ENCODE measurements around the gene PEAK1.
A peak's percentile ranks its signal among the peaks of the same experiment; 100 is the strongest.

Gene PEAK1

DNA sequence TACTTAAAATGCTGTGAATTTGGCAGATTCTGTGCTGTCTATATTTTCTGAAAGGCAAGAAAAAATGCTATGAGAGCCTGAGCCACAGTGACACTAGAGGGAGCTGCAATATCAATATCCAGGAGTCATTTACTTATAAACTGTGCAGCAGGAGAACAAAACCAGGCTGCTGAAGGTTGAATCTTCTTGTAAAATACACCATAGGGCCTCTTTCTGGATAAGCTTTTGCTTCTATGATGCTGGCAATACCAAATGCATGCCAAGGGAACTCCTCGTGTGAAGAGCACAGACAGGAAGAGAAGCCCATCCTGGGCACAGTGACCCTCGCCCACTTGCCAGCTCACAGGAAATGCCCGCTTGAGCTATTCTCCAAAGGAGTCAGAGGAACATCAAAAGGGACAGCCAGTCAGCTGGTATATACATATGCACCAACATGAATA, 301.0 kb downstream of the PEAK1 start:
- POLR2A ChIA-PET = interaction anchor here (2.2 kb wide), 1 partner anchor 424 kb away, joined by 8 read pairs; no protein-coding TSS in a partner anchor

GRCh38 chr15:77115179-77115578, 304.7 kb downstream of the PEAK1 start:
- no peaks in the 10 kb centered on the region for H3K4me1 ChIP-seq (ENCODE audit: control insufficient read depth, insufficient read depth, low read length)
- TF ChIP-seq ZNF600 (tag by site-specific recombination; IDR thresholded peaks at IDR 0.05) (no peak), ZIC2 (tag by site-specific recombination; IDR thresholded peaks at IDR 0.05) (no peak), ZNF544 (tag by site-specific recombination; IDR thresholded peaks at IDR 0.05) (no peak), ZNF138 (tag by site-specific recombination; IDR thresholded peaks at IDR 0.05; ENCODE audit: borderline replicate concordance) (no peak), ZNF16 (tag by site-specific recombination; IDR thresholded peaks at IDR 0.05; ENCODE audit: low read depth) (no peak), TRIM28 (IDR thresholded peaks at IDR 0.05; ENCODE audit: borderline replicate concordance, low read length) (no peak), ZNF530 (tag by site-specific recombination; IDR thresholded peaks at IDR 0.05; ENCODE audit: low read depth) (no peak), ZNF184 (tag by site-specific recombination; IDR thresholded peaks at IDR 0.05) (no peak)
- TF ChIP-seq, protein P1, sequence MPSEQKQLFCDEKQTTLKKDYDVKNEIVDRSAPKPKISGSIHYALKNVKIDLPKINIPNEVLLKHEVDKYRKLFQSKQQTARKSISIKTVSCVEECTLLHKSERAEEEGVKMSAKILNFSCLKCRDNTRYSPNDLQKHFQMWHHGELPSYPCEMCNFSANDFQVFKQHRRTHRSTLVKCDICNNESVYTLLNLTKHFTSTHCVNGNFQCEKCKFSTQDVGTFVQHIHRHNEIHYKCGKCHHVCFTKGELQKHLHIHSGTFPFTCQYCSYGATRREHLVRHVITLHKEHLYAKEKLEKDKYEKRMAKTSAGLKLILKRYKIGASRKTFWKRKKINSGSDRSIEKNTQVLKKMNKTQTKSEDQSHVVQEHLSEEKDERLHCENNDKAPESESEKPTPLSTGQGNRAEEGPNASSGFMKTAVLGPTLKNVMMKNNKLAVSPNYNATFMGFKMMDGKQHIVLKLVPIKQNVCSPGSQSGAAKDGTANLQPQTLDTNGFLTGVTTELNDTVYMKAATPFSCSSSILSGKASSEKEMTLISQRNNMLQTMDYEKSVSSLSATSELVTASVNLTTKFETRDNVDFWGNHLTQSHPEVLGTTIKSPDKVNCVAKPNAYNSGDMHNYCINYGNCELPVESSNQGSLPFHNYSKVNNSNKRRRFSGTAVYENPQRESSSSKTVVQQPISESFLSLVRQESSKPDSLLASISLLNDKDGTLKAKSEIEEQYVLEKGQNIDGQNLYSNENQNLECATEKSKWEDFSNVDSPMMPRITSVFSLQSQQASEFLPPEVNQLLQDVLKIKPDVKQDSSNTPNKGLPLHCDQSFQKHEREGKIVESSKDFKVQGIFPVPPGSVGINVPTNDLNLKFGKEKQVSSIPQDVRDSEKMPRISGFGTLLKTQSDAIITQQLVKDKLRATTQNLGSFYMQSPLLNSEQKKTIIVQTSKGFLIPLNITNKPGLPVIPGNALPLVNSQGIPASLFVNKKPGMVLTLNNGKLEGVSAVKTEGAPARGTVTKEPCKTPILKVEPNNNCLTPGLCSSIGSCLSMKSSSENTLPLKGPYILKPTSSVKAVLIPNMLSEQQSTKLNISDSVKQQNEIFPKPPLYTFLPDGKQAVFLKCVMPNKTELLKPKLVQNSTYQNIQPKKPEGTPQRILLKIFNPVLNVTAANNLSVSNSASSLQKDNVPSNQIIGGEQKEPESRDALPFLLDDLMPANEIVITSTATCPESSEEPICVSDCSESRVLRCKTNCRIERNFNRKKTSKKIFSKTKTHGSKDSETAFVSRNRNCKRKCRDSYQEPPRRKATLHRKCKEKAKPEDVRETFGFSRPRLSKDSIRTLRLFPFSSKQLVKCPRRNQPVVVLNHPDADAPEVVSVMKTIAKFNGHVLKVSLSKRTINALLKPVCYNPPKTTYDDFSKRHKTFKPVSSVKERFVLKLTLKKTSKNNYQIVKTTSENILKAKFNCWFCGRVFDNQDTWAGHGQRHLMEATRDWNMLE (tag by site-specific recombination; conservative IDR thresholded peaks at IDR 0.05; ENCODE audit: low read depth) = no peak
- no peak overlapping the region for H3K27ac ChIP-seq (ENCODE audit: extremely low read depth, low read depth, low read length)
- peaks cover 0 to 8% of the 10 kb centered on the region in 2 experiments; a peak in 1 of 3 replicates for H3K36me3 ChIP-seq (ENCODE audit: control insufficient read depth in 2 of 2, insufficient read depth in 1 of 2, low read length in 2 of 2)
- H3K4me3 ChIP-seq (ENCODE audit: low read depth, low read length) = no peak overlapping the region
- no peaks in the 10 kb centered on the region for H3K9me3 ChIP-seq (ENCODE audit: control insufficient read depth, insufficient read depth, low read depth, low read length)
- POLR2A ChIA-PET = no interaction called here
- CTCF ChIA-PET = interaction anchor here (1.0 kb wide), 1 partner anchor 10 kb away, joined by 3 read pairs; no protein-coding TSS in a partner anchor

More for the DNA sequence above, 301.0 kb downstream of the PEAK1 start:
- H3K4me3 ChIP-seq (ENCODE audit: low read depth, low read length) = no peak overlapping the region
- no peak overlapping the region for H3K27ac ChIP-seq (ENCODE audit: extremely low read depth, low read depth, low read length)
- CTCF ChIA-PET = interaction anchor here (0.6 to 6.4 kb wide), 47 partner anchors 9 to 1961 kb away, joined by 3 to 131 read pairs (median 4); partner anchors contain the start of gene HMG20A
- no peaks in the 10 kb centered on the region for H3K9me3 ChIP-seq (ENCODE audit: control insufficient read depth, insufficient read depth, low read depth, low read length)
- TF ChIP-seq ZNF654 (tag by site-specific recombination; IDR thresholded peaks at IDR 0.05; ENCODE audit: low read depth) (peak; percentile 71), ZSCAN30 (tag by site-specific recombination; IDR thresholded peaks at IDR 0.05) (no peak), ZNF660 (tag by site-specific recombination; IDR thresholded peaks at IDR 0.05) (0 out of 2 replicates have a peak, but pooled peaks have one; percentile 30)
- TF ChIP-seq, protein P2, sequence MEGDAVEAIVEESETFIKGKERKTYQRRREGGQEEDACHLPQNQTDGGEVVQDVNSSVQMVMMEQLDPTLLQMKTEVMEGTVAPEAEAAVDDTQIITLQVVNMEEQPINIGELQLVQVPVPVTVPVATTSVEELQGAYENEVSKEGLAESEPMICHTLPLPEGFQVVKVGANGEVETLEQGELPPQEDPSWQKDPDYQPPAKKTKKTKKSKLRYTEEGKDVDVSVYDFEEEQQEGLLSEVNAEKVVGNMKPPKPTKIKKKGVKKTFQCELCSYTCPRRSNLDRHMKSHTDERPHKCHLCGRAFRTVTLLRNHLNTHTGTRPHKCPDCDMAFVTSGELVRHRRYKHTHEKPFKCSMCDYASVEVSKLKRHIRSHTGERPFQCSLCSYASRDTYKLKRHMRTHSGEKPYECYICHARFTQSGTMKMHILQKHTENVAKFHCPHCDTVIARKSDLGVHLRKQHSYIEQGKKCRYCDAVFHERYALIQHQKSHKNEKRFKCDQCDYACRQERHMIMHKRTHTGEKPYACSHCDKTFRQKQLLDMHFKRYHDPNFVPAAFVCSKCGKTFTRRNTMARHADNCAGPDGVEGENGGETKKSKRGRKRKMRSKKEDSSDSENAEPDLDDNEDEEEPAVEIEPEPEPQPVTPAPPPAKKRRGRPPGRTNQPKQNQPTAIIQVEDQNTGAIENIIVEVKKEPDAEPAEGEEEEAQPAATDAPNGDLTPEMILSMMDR (tag by site-specific recombination; IDR thresholded peaks at IDR 0.05) = peak; percentile 25; the same call in 1 of the 2 replicates
- peaks cover 0 to 8% of the 10 kb centered on the region in 2 experiments; a peak in 1 of 3 replicates for H3K36me3 ChIP-seq (ENCODE audit: control insufficient read depth in 2 of 2, insufficient read depth in 1 of 2, low read length in 2 of 2)
- no peaks in the 10 kb centered on the region for H3K4me1 ChIP-seq (ENCODE audit: control insufficient read depth, insufficient read depth, low read length)

DNA sequence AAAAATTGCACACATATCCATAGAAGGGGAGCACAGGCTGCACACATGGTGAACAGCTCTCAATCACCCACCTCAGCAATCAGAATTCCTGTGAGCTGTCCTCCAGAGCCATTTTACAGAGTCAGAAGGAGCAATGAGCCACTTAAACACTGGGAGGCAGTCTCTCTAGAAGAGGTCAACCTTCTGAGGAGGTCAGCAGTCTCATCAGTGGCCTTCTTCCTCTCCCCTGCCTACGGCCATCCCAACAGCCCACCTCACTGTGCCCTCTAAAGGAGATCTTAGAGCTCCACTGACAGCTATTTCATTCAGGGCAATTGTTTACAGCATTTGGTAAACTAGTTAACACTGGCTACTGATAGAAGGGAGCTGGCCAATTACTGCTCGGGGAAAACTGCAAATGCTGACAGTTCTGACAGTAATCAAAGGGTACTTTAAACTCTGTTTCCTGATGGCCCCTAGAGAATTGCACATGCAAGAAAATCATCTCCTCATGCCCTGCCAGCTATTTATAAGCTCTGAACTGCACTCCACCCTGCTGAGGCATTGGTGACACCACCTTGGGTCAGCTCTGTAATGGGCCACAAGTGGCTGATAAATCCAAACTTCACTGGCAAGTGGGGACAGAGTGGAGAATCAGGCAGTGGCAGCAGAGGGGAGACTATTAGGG, 306.9 kb downstream of the PEAK1 start:
- H3K36me3 ChIP-seq (ENCODE audit: control insufficient read depth in 2 of 2, insufficient read depth in 1 of 2, low read length in 2 of 2) = peaks cover 0 to 8% of the 10 kb centered on the region in 2 experiments; a peak in 1 of 3 replicates
- H3K9me3 ChIP-seq (ENCODE audit: control insufficient read depth, insufficient read depth, low read depth, low read length) = no peaks in the 10 kb centered on the region
- CTCF ChIA-PET = interaction anchor here (0.6 to 2.9 kb wide), 11 partner anchors 10 to 599 kb away, joined by 3 to 20 read pairs (median 4); no protein-coding TSS in a partner anchor
- H3K4me1 ChIP-seq (ENCODE audit: control insufficient read depth, insufficient read depth, low read length) = no peaks in the 10 kb centered on the region
- POLR2A ChIA-PET = interaction anchor here (1.2 kb wide), 1 partner anchor 430 kb away, joined by 4 read pairs; no protein-coding TSS in a partner anchor
- no peak overlapping the region for H3K4me3 ChIP-seq (ENCODE audit: low read depth, low read length)
- no peak overlapping the region for H3K27ac ChIP-seq (ENCODE audit: extremely low read depth, low read depth, low read length)
- no peak for TF ChIP-seq SCRT2 (tag by site-specific recombination; IDR thresholded peaks at IDR 0.05)
- TF ChIP-seq ELK4 (IDR thresholded peaks at IDR 0.05; ENCODE audit: borderline replicate concordance, low read depth, low read length) = no peak
- TF ChIP-seq ZNF146 (tag by site-specific recombination; IDR thresholded peaks at IDR 0.05) = no peak
- no peak for TF ChIP-seq ZNF707 (tag by site-specific recombination; IDR thresholded peaks at IDR 0.05)
- TF ChIP-seq ZNF777 (tag by site-specific recombination; IDR thresholded peaks at IDR 0.05; ENCODE audit: borderline replicate concordance) = no peak
- TF ChIP-seq REST (tag by site-specific recombination; IDR thresholded peaks at IDR 0.05) = no peak

Data from HEK293 (cell line).